CD8-positive, alpha-beta memory T cell (primary cell): ENCODE results near the gene MYT1. TPM values are rescaled to one million over a fixed set of nuclear protein-coding genes. Genes with fewer than 3 reads are reported as not detected.
A peak's percentile ranks its signal among the peaks of the same experiment; 100 is the strongest.
"Not testable (repeated sequence)": the region's sequence is repeated elsewhere in the genome, so short reads cannot be mapped to it uniquely, and the experiment has no call there.

Experiments used
- CTCF ChIA-PET: fragments of 350-600 bp; sonication (Branson Sonifier 250); formaldehyde crosslinking; loops from one replicate; lab custom pipeline; 2021; ENCODE audit warnings: antibody characterized with exemption; lab: Charles Lee
- POLR2A ChIA-PET: fragments of 350-600 bp; sonication (Branson Sonifier 250); formaldehyde crosslinking; loops from one replicate; lab custom pipeline; 2021; ENCODE audit warnings: antibody characterized with exemption; lab: Charles Lee
- DNase-seq, 5 donors: peaks; one replicate each; pipeline versions ENCODE4 v3.0.0 to v3.0.0-alpha.2; 2020 to 2022; ENCODE audit warnings: mixed read lengths in 1 of 5
- H3K27ac ChIP-seq: one replicate; pipeline ENCODE4 v1.7.0; 2013; ENCODE audit warnings: low read depth, mild to moderate bottlenecking, low read length, moderate library complexity
- H3K27me3 ChIP-seq: 2 replicates; pipeline ENCODE4 v1.7.0; 2013; ENCODE audit warnings: low read length, mild to moderate bottlenecking; ENCODE audit not compliant: insufficient read depth, poor library complexity, severe bottlenecking
- H3K36me3 ChIP-seq: 2 replicates; pipeline ENCODE4 v1.7.0; 2013; ENCODE audit warnings: mild to moderate bottlenecking, low read length, moderate library complexity; ENCODE audit not compliant: insufficient read depth
- H3K4me1 ChIP-seq: 2 replicates; pipeline ENCODE4 v1.7.0; 2013; ENCODE audit warnings: mild to moderate bottlenecking, low read length, moderate library complexity; ENCODE audit not compliant: insufficient read depth
- H3K4me3 ChIP-seq: 2 replicates; pipeline ENCODE4 v1.7.0; 2013; ENCODE audit warnings: mild to moderate bottlenecking, low read length
- H3K9me3 ChIP-seq: 2 replicates; pipeline ENCODE4 v1.7.0; 2013; ENCODE audit warnings: mild to moderate bottlenecking, low read length
- H3K27ac Mint-ChIP-seq, 8 donors: one replicate each; pipeline ENCODE4 v1.8.0; 2020 to 2021; ENCODE audit warnings: mixed read lengths in 8 of 8, mild to moderate bottlenecking in 6 of 8, inconsistent platforms in 3 of 8, moderate library complexity in 3 of 8
- H3K27me3 Mint-ChIP-seq, 2 donors: one replicate each; pipeline ENCODE4 v1.8.0; 2020 to 2021; ENCODE audit warnings: mixed read lengths in 2 of 2, mild to moderate bottlenecking in 1 of 2, moderate library complexity in 1 of 2
- H3K36me3 Mint-ChIP-seq, 3 donors: one replicate each; pipeline ENCODE4 v1.8.0; 2020 to 2021; ENCODE audit warnings: mixed read lengths in 3 of 3, inconsistent platforms in 1 of 3, mild to moderate bottlenecking in 1 of 3
- H3K4me1 Mint-ChIP-seq, 3 donors: one replicate each; pipeline ENCODE4 v1.8.0; 2020 to 2021; ENCODE audit warnings: mixed read lengths in 3 of 3, inconsistent platforms in 1 of 3, mild to moderate bottlenecking in 1 of 3
- H3K4me3 Mint-ChIP-seq, 7 donors: one replicate each; pipeline ENCODE4 v1.8.0; 2020 to 2021; ENCODE audit warnings: mixed read lengths in 7 of 7, mild to moderate bottlenecking in 6 of 7, moderate library complexity in 4 of 7, inconsistent platforms in 2 of 7
- H3K9me3 Mint-ChIP-seq, 5 donors: one replicate each; pipeline ENCODE4 v1.8.0; 2020 to 2022; ENCODE audit warnings: mixed read lengths in 5 of 5, mild to moderate bottlenecking in 3 of 5, moderate library complexity in 2 of 5, inconsistent platforms in 1 of 5
- polyA plus RNA-seq: library from polyadenylated mRNA; unstranded; fragments of 300-500 nt; fragmentation: Illumina TruSeq; gene quantifications from one replicate; pipeline ENCODE4 v1.2.3, GENCODE V29; 2021
- total RNA-seq, 2 experiments: library from RNA; stranded (reverse); gene quantifications; one replicate each; pipeline ENCODE4 v1.2.3, GENCODE V29; 2021

The MYT1 gene
- total RNA-seq (under 1 TPM in 1 of 2 experiments, not detected in 1; 0.07 TPM), polyA plus RNA-seq (not detected)

- H3K4me1 ChIP-seq = no peaks in the 10 kb centered on the region
- Mint-ChIP-seq H3K9me3 (no peaks in the 10 kb centered on the region), H3K27ac (no peak within 1 kb of the TSS), H3K4me3 (no peak within 1 kb of the TSS), H3K27me3 (peaks cover 42 to 85% of the 10 kb centered on the region in 2 donors), H3K36me3 (no peaks in the 10 kb centered on the region), H3K4me1 (no peaks in the 10 kb centered on the region)
- no peaks in the 10 kb centered on the region for H3K36me3 ChIP-seq
- POLR2A ChIA-PET = no interaction called here
- H3K27me3 ChIP-seq = peaks cover 42% of the 10 kb centered on the region
- H3K4me3 ChIP-seq = no peak within 1 kb of the TSS
- H3K27ac ChIP-seq = no peak within 1 kb of the TSS
- CTCF ChIA-PET = no interaction called here
- no peaks in the 10 kb centered on the region for H3K9me3 ChIP-seq
- DNase-seq = no peak
Measured at GRCh38 chr20:64164123-64164836, at the start of gene MYT1. TSS of gene MYT1 (plus strand) at chr20:64164452. CDS start at chr20:64198862, 34,410 bp downstream.

- Mint-ChIP-seq H3K9me3 (no peaks in the 10 kb centered on the region), H3K4me3 (no peak overlapping the region), H3K4me1 (peaks cover 4 to 7% (median 6%) of the 10 kb centered on the region in 3 donors), H3K27ac (no peak overlapping the region), H3K36me3 (no peaks in the 10 kb centered on the region), H3K27me3 (no peaks in the 10 kb centered on the region)
- no peaks in the 10 kb centered on the region for H3K27me3 ChIP-seq
- ChIA-PET POLR2A (no interaction called here), CTCF (interaction anchor here (1.0 kb wide), 1 partner anchor 32 kb away, joined by 3 read pairs; the partner anchor contains the start of gene LKAAEAR1)
- H3K36me3 ChIP-seq = no peaks in the 10 kb centered on the region
- H3K4me1 ChIP-seq = peaks cover 7% of the 10 kb centered on the region
- no peak overlapping the region for H3K27ac ChIP-seq
- H3K4me3 ChIP-seq = no peak overlapping the region
- no peaks in the 10 kb centered on the region for H3K9me3 ChIP-seq
- no peak for DNase-seq
Measured at GRCh38 chr20:64115171-64115911, 48.9 kb upstream of the MYT1 start.

GRCh38 chr20:64116016-64116415 lies 48.2 kb upstream of the MYT1 start:
- H3K9me3 ChIP-seq = no peaks in the 10 kb centered on the region
- CTCF ChIA-PET = interaction anchor here (2.4 kb wide), 1 partner anchor 32 kb away, joined by 7 read pairs; the partner anchor contains the start of gene LKAAEAR1
- Mint-ChIP-seq H3K4me3 (no peak overlapping the region), H3K9me3 (no peaks in the 10 kb centered on the region), H3K4me1 (peaks cover 6 to 10% (median 7%) of the 10 kb centered on the region in 3 donors), H3K27me3 (peaks cover 0 to 2% of the 10 kb centered on the region in 2 donors), H3K27ac (no peak overlapping the region), H3K36me3 (no peaks in the 10 kb centered on the region)
- H3K4me1 ChIP-seq = peaks cover 11% of the 10 kb centered on the region
- no peak for DNase-seq
- no peaks in the 10 kb centered on the region for H3K36me3 ChIP-seq
- POLR2A ChIA-PET = no interaction called here
- no peak overlapping the region for H3K27ac ChIP-seq
- H3K27me3 ChIP-seq = no peaks in the 10 kb centered on the region
- H3K4me3 ChIP-seq = no peak overlapping the region

- no peak overlapping the region for H3K27ac Mint-ChIP-seq
- H3K36me3 Mint-ChIP-seq = no peaks in the 10 kb centered on the region
- H3K4me3 Mint-ChIP-seq = no peak overlapping the region
- no peak overlapping the region for H3K4me3 ChIP-seq
- H3K4me1 ChIP-seq = peaks cover 11% of the 10 kb centered on the region
- POLR2A ChIA-PET = no interaction called here
- no peak overlapping the region for H3K27ac ChIP-seq
- no peak for DNase-seq
- CTCF ChIA-PET = interaction anchor here (1.3 to 2.4 kb wide), 2 partner anchors 33 to 143 kb away, joined by 3 to 7 read pairs; partner anchors contain the start of gene LKAAEAR1
- no peaks in the 10 kb centered on the region for H3K9me3 Mint-ChIP-seq
- no peaks in the 10 kb centered on the region for H3K27me3 ChIP-seq
- peaks cover 6 to 10% (median 7%) of the 10 kb centered on the region in 3 donors for H3K4me1 Mint-ChIP-seq
- no peaks in the 10 kb centered on the region for H3K9me3 ChIP-seq
- peaks cover 6 to 7% of the 10 kb centered on the region in 2 donors for H3K27me3 Mint-ChIP-seq
- H3K36me3 ChIP-seq = no peaks in the 10 kb centered on the region
Measured at GRCh38 chr20:64116541-64117431, 47.5 kb upstream of the MYT1 start.

GRCh38 chr20:64117432-64117777 lies 46.8 kb upstream of the MYT1 start:
- CTCF ChIA-PET = interaction anchor here (1.3 to 2.4 kb wide), 2 partner anchors 33 to 143 kb away, joined by 3 to 7 read pairs; partner anchors contain the start of gene LKAAEAR1
- H3K27me3 Mint-ChIP-seq, H3K4me3 Mint-ChIP-seq, H3K27ac Mint-ChIP-seq, H3K36me3 ChIP-seq, H3K9me3 Mint-ChIP-seq, POLR2A ChIA-PET, H3K36me3 Mint-ChIP-seq, H3K27ac ChIP-seq, H3K27me3 ChIP-seq, H3K9me3 ChIP-seq, H3K4me1 Mint-ChIP-seq, H3K4me3 ChIP-seq, DNase-seq: not testable (repeated sequence)
- peaks cover 11% of the 10 kb centered on the region for H3K4me1 ChIP-seq

- H3K9me3 Mint-ChIP-seq = no peaks in the 10 kb centered on the region
- no peak overlapping the region for H3K4me3 ChIP-seq
- H3K27me3 Mint-ChIP-seq = peaks cover 8 to 19% of the 10 kb centered on the region in 2 donors
- H3K27me3 ChIP-seq = no peaks in the 10 kb centered on the region
- no peak overlapping the region for H3K27ac ChIP-seq
- no peaks in the 10 kb centered on the region for H3K36me3 ChIP-seq
- H3K9me3 ChIP-seq = no peaks in the 10 kb centered on the region
- peaks cover 11% of the 10 kb centered on the region for H3K4me1 ChIP-seq
- H3K36me3 Mint-ChIP-seq = no peaks in the 10 kb centered on the region
- POLR2A ChIA-PET = interaction anchor here (1.8 kb wide), 1 partner anchor 81 kb away, joined by 6 read pairs; no protein-coding TSS in a partner anchor
- peaks cover 6 to 10% (median 7%) of the 10 kb centered on the region in 3 donors for H3K4me1 Mint-ChIP-seq
- H3K27ac Mint-ChIP-seq = no peak overlapping the region
- DNase-seq = no peak
- CTCF ChIA-PET = interaction anchor here (1.2 to 4.1 kb wide), 7 partner anchors 9 to 139 kb away, joined by 3 to 71 read pairs (median 12); partner anchors contain the start of genes LKAAEAR1, PRPF6 and SAMD10
- H3K4me3 Mint-ChIP-seq = no peak overlapping the region
Measured at GRCh38 chr20:64119301-64119680, 45.0 kb upstream of the MYT1 start.

GRCh38 chr20:64119681-64120341 lies 44.4 kb upstream of the MYT1 start:
- DNase-seq = no peak
- peak overlapping the region in 5 of 8 donors; percentile 9 to 78 (median 44) for H3K27ac Mint-ChIP-seq
- no peaks in the 10 kb centered on the region for H3K9me3 ChIP-seq
- no peaks in the 10 kb centered on the region for H3K36me3 ChIP-seq
- no peaks in the 10 kb centered on the region for H3K9me3 Mint-ChIP-seq
- ChIA-PET CTCF (interaction anchor here (0.6 to 4.1 kb wide), 13 partner anchors 9 to 213 kb away, joined by 3 to 71 read pairs (median 4); partner anchors contain the start of genes LKAAEAR1, OPRL1, PRPF6 and RGS19), POLR2A (interaction anchor here (1.8 kb wide), 1 partner anchor 81 kb away, joined by 6 read pairs; no protein-coding TSS in a partner anchor)
- peak overlapping the region; percentile 43 for H3K4me3 ChIP-seq
- H3K4me3 Mint-ChIP-seq = peak overlapping the region; percentile 47 to 74 (median 70)
- H3K27ac ChIP-seq = no peak overlapping the region
- no peaks in the 10 kb centered on the region for H3K27me3 ChIP-seq
- no peaks in the 10 kb centered on the region for H3K36me3 Mint-ChIP-seq
- peaks cover 6 to 10% (median 7%) of the 10 kb centered on the region in 3 donors for H3K4me1 Mint-ChIP-seq
- H3K4me1 ChIP-seq = peaks cover 11% of the 10 kb centered on the region
- H3K27me3 Mint-ChIP-seq = peaks cover 8 to 23% of the 10 kb centered on the region in 2 donors
